Stimulated activated CD4-positive, alpha-beta T cell treated with anti-CD3 and anti-CD28 coated beads, Interleukin-15, amount 100 ng/mL, for 24 hours (primary cell): ENCODE measurements around the gene PARVG.
"Not testable (repeated sequence)": the region's sequence is repeated elsewhere in the genome, so short reads cannot be mapped to it uniquely, and the experiment has no call there.

ENCODE experiments used
- DNase-seq: peaks from one replicate; pipeline ENCODE4 v3.0.0-alpha.2; 2020

The PARVG gene

DNA sequence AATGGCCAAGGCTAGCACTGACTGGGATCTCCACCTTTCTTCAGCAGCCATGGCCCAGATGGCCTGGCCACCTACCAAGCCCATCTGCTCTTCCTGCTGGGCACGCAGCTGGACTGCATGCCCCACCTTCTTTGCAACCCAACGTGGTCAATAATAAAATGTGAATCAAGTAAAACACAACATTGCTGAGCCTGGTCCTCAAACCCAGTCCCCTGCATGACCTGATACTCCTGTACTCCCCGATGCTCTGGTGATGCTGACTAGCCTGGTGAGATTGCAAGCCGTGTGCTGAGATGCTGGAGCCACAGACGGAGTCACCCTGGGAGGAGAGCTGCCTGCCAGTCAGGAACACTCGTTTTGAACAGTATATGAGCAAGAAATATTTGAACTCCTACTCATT is 34.0 kb downstream of the PARVG start:
- DNase-seq, result no peak

DNA sequence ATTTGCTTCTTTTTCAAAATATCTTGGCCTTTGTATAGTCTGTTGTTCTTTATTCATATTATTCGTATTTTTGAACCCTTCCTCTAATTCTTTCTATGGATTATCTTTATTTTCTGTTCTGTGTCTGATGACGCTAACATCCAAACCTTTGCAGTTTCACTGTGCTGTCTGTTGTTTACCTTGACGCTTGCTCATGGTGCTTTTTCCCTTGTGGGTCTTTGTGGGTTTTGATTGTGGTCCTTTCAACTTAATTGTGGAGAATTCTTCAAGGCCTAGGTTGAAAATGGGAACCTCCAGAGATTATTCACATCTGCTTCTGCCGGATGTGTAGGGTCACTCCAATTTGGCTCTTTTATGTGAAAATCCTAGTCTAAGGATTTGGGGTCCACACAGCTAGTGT is 34.6 kb downstream of the PARVG start:
- no peak for DNase-seq

DNA sequence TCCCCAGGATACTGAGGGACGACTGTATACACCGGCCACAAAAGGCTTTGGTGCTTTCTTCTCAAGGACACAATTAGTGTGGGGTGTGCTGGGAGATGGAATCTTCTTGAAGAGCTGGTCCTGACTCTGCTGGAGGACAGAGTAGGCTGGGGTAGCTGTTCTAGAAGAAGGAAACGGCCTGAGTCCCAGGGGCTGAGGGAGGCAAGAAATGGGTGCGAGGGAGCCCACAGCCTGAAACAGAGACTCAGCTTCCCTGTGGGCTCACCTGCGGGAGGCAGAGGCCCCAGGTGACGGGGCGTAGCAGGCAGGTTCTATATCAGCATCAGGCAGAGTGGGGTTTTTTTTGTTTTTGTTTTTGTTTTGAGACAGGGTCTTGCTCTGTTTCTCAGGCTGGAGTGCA is 36.6 kb downstream of the PARVG start:
- DNase-seq, result no peak

DNA sequence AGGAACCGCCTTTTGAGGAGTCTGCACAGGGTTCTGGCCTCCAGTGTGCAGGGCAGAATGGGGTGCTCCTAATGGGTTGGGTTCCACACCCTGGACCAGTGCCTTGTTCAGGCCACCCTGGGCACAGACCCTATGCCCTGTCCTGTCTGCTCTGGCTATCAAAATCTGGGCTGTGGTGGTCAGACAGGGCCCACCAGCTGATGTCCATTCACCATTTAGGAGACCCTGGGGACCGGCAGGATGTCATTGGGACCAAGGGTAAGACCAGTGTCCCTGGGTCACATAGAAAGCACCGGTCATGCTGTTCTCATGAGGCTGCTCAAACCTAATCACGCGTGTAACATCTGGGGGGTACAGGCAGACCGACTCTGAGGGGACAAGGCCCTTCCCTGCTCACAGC is 37.3 kb downstream of the PARVG start:
- no peak for DNase-seq

DNA sequence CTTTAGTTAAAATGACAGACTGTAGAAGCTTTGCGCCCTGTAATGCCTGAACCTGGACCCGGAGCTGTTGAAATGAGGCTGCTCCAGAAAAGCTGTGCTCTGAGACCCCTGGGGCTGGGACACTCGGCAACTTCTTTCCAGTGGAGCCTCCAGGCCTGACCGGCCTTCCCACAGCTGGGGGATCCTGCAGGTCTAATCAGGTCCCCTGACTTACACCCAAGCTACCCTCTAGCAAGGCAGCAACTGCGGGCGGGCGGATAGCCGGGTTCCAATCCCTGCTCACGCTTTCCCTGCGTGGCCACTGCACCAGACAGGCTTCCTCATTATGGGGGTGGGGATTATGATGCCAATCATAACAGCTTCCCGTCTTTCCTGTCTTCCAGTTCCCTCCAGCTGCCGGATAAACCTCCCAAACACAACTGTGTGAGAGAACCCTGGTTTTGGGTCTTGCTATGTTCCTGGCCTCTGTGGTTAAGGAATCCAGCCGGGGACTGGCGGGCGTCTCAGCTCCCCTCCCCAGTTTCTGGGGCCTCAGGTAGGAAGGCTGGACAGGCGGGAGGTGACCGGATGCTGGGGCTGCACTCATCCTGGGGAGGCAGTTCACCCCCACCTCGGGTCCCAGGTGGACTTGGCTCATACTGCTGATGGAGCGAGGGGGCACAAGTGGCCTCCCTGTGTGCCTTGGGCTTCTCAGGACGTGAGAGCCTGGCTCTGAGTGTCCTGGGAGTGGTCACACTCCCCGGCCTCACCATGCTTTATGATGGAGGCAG is 38.6 kb downstream of the PARVG start:
- DNase-seq, result no peak

DNA sequence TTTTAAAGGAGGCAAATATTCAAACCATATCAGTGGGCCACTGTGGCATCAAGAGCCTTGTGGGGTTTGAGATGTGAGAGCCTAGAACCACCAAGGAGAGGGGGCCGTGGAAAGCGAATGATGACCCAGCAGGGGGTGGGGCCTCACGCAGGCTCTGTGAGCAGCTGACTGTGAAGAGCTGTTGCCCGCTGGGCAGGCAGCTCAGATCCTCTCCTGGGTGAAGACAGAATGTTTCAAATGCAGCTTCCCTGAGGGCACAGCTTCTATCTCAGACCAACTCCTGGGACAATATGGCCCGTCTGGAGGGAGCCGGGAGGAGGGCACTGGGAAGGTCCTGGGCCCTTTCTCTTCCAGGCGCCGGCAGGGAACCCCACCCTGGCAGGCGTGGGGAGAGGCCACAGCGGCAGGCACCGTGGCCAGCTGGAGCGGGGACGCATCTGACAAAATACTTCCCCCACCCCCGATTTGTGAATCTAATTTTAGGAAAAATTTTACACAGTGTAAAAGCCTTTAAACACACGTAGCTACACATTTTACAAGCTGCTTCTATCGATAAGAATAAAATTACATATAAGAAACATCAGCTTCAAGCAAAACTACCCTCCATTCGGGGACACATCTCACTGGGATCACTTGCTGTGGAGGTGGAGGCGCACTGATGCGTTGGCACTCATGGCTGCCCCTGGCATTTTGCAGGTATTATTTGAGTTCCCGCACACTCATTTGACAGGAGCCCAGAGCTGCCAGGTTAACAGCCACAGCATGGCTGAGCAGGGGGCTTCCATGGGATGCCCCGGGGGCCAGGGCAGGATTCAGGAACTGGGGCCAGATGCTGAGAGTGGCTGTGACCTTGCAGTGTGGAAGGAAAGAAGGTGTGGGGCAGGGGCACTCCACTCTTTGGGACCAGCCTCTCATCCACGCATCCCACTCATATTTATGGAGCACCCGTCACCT is 40.3 kb downstream of the PARVG start:
- no peak for DNase-seq

DNA sequence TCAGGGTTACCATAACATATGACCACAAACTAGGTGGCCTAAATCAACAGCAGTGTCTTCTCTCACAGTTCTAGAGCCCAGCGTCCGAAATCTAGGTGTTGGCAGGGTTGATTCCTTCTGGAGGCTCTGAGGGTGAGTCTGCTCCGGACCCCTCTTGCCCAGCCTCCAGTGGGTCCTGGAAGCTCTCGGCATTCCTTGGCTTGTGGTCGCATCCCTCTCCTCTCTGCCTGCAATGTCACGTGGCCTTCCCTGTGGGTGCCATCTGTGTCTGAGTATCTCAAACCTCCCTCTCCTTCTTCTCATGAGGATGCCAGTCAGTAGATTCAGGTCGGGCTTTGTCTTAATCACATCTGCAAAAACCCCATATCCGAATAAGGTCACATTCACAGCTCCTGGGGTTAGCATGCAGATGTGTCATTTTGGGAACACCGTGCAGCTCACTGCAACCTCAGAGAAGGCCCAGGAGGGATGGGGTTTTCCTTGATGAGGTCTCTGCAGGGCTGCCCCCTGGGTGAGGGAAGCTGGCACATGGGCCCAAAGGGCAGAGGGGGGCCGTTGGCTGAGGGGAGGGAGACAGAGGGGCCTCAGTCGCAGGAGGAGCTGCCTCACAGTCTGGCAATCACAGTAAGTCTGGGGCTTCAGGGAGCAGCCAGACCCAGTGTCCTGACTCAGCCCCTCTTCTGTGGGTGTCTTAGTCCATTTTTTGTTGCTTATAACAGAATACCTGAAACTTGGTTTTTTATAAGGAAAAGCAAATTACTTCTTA is 41.2 kb downstream of the PARVG start:
- no peak for DNase-seq

DNA sequence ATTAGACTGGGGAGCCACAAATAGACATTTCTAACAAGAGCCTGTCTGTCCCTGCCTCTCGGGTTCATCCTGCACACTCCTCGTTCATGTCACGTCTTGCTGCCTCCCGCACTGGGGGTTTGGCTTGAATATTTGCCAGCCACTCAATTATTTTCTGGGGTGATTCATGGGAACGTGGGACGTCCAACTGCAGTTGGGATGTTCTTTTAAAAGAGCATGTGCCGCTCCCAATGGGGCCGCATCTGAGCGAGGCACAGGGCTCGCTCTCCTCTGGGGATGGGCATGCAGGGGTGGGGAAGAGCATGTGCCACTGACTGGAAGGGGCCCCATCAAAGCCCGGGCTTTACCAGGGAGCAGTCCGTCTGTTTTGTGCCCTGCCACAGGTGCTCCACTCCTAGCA is 43.4 kb downstream of the PARVG start:
- DNase-seq, result no peak

DNA sequence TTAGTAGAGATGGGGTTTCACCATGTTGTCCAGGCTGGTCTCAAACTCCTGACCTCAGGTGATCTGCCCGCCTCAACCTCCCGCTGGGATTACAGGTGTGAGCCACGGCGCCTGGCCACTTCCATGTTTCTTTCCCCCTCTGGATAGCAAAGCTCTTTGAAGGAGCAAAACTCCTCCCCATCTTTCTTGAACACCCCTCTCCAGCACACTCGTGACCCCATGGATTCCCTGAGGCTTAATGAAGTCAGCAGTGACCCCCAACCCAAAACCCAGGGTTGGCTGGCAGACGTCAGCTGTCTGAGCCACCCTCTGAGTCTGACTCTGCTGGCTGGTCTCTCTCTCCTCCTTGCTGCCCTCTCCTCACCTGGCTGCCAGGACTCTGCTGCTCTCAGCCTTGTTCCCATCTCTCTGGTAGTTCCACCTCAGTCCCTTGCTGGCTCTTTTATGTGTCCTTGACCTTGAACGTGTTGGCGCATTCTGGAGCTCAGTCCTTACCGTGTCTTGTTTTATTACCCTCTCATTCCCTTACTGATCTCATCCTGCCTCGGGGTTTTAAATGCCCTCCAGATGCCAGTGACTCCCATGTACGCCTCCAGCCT is 44.5 kb downstream of the PARVG start:
- DNase-seq, result no peak

DNA sequence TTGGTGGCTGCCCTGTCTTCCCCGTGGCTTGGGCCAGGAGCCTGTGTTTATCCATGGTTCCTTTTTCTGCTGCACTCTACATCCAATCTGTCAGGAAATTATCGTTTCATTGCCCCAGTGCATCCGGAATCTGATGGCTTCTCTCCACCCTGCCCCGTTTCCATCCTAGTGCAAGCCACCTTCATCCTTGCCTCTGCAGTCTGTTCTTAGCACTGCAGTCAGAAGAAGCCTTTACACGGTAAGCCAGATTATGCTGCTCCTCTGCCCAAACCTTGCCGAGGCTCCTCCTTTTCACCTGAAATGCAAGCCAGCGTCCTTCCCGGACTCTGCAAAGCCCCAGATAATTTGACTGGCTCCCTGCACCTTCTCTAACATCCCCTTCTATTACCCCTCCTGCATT is 45.1 kb downstream of the PARVG start:
- no peak for DNase-seq

DNA sequence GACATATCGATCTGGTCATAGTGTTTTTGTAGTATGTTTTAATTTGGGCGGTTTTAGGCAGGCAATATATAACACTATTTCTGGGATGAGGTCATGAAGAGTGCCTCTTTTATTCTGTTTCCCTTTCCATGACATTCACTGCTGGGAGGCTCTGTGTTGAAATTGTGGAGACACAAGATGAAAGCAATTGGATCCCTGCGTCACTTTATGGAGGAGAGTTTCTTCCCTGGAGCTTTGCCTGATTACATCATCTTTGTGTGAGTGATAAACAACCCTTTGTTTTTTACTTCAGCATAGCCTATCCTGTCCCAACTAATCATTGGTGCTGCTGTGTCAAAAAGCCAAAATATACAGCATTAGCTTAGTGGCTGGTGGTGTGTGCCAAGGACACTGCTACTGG is 48.6 kb downstream of the PARVG start:
- no peak for DNase-seq

DNA sequence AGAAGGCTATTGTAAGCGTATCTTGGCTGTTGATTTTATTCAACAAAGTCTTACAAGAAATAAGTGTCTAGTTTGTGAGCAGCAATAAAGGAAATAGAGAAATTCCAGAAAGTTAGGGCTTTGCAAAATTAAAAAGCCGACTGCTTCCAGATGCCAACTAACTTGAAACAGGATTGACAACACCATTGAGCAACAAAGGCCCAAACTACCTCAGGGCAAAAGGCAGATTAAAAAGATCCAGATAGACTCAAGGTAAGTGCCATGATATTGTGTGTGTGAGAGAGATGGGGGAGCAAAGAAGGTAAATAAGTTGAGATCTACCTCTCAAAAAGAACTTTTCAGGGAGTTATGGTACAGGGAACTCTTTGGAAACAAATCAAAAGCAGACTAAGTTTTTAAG is 49.1 kb downstream of the PARVG start:
- DNase-seq, result no peak

DNA sequence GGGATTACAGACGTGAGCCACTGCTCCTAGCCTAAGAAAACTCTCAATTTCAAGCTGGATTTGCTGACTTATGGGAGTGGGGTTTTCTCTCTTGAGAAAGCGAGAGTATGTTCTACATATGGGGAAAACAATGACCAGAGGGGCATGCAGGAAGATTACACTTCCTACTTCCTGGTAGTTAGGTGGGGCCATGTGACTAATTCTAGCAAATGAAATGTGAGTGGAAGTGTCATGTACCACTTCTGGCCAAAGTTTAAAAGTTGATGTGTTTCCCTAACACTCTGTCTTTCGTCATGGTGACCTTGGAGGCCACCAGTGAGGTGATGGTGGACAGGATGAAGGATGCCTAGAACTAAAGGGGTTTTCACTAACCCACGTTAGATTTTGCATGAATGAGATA is 50.5 kb downstream of the PARVG start:
- no peak for DNase-seq

DNA sequence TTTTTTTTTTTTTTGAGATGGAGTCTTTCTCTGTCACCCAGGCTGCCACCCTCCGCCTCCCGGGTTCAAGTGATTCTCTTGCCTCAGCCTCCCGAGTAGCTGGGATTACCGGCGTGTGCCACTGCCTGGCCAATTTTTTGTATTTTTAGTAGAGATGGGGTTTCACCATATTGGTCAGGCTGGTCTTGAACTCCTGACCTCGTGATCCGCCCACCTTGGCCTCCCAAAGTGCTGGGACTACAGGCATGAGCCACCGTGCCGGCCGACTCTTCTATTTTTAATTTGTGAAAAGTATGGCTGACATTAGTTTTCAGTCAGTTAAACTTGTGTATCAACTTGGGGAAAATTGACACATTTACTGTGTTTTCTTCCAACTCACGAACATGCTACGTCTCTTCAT is 53.6 kb downstream of the PARVG start:
- not testable (repeated sequence) for DNase-seq

DNA sequence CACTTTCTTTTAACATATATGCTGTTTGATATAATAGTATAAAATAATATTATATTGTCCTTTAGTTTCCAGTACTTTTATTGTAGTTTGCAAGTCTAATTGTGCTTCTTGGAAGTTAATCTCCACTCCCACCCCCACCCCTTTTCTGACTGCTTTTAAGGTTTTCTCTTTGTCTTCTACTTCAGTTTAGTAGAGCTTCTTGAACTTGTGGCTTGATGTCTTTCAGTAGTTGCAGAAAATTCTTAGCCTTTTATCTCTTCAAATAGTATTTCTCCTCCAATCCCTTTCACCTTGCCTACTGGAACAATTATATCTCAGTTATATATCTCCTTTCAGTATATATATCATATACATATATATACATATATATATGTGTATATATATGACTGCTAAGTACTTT is 56.6 kb downstream of the PARVG start:
- no peak for DNase-seq

DNA sequence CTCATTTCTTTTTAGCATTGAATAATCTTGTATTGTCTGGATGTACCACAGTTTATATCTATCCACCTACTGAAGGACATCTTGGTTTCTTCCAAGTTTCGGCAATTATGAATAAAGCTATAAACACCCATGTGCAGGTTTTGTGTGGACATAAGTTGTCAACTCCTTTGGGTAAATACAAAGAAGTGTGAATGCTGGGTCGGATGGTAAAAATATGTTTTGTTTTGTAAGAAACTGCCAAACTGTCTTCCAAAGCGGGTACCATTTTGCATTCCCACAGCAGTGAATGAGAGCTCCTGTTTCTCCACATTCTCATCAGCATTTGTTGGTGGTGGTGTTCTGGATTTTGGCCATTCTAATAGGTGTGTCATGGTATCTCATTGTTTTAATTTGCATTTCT is 60.4 kb downstream of the PARVG start:
- DNase-seq, result not testable (repeated sequence)

DNA sequence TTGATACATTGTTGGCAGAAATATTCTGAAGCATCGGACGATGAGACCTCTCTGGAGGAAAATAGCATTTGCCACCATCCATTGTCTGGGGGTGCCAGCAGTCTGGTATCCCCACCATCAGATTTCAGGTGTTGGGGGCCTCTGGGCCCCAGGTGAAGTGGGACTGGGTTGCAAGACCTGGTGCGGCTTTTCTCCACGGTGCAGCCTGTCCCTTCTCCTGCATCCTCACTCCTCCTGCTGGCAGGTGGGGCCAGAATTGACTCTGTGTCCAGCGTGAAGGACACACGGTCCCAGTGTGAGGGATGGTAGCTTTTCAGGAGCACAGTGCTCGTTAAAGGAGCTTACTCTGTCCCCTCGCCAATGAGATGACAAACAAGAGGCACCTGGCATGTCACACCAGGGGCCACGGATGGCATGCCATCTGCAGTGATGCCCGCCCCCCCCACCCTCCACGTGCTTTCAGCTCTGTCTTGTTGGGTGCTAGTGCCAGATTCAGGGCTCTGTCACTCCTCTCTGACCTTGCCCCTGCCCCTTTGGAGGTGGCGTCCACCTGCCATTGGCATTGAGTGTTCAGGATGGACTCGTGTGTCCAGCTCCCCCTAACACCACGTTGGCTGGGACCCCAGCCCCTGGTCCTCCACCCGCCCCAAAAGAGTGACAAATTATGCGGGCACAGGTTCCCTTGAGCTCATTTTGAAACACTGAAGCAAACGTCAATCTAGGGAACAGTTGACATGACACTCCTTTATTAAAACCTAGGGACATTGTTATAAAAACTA is 62.4 kb downstream of the PARVG start:
- DNase-seq, result no peak

DNA sequence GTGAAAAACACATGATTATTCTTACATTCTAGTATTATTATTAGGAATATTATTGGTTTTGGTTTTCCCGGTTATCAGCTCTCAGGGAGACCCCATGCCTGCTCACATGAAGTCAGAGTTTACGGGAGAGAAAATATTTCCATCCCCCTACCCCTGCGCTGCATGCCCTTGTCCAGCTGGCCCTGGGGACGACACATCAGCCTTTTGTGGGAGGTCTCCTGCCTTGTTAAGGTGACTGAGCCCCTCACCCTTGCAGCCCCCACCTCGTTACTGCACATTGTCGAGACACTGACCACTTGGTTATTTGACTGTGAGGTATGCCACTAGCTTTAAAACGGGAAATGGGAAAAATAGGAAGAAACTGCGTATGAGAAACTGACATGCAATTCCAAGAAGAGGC is 63.0 kb downstream of the PARVG start:
- DNase-seq, result no peak

DNA sequence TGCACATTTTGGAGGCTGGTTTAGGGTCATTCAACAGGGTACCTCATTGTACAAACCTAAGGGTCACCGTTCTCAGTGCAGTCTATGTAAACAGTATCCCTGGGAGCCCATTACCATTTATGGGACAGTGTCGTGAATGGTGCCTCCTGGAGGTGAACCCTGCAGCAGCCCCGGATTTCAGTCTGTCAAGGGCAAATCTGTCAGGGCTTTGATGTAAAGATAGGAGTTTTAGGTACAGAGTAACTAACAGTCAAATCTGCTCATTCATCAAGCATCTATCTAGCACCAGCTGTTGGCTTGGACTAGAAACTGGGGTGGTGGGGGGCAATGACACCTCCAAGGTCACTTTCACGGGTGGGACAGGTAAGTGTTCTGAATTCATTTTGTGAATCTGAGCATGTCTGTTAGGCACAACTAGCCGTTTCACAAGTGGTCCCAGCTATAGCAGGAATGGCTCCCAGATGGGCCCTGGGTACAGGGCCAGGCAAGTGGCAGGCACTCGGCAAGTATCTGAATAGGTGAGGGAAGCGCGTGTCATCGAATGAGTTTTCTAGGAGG is 63.6 kb downstream of the PARVG start:
- DNase-seq, result no peak

DNA sequence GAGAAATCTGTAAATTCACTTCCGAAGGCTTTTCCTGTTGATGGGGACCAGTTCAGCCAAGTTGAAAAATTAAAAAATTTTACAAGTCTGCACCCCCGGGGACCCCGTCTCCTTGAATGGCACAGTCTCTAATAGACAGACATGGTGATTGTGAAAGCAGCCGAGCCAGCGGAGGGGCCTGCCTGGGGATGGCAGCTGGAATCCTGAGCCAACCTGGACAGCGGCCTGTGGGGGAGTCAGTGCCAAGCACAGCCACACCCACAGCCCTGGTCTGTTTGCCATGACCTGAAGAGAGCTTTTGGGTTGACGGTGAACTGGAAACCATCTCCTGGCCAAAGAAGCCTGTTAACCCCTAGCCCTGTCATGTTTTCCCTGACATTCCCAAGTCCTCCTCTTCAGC is 64.7 kb downstream of the PARVG start:
- DNase-seq, result no peak

DNA sequence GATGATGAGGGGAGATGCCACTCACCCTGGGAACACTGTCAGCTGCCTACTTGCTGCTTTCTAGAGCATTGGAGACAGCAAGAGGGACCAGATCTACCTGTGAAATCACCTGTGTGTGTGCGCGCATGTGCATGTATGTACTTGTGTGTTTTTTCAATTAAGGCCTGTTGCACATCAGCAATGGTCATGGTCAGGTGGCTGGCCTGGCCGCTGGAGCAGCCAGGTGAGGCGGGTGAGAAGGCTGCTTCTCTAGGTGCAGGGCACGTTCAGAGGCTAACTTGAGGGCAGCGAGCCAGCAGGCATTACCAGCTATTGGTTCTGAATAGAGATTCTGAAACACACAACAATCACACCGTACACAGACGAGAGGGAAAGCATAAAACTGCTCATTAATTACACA is 65.1 kb downstream of the PARVG start:
- DNase-seq, result no peak
